ENCODE measurements around the gene SRPK3.
"Not testable (repeated sequence)": the region's sequence is repeated elsewhere in the genome, so short reads cannot be mapped to it uniquely, and the experiment has no call there.

SRPK3 gene

DNA sequence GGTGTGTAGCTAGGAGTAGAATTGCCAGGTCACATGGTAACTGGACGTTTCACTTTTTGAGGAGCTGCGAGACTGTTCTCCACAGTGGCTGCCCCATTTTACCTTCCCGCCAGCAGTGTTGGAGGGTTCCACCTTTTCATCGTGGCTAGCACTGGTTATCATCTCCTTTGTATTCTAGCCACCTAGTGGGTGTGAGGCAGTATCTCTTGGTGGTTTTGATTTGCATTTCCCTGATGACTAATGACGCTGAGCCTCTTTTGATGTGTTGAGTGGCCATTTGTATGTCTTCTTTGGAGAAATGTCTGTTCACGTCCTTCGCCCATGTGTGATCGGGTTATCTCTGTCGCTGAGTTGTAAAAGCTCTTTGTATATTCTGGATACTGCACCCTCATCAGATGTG lies 45.6 kb upstream of the SRPK3 start:
- Histone ChIP-seq H3K4me3 (no peak overlapping the region), H3K4me2 (peak overlapping the region; percentile 17 to 66 (median 57)), H3K27me3 (peaks cover 0 to 85% (median 64%) of the 10 kb centered on the region in 11 experiments; a peak in 19 of 22 replicates), H3K9me3 (replicated peaks in 1 of 11) (peaks cover 20 to 55% (median 44%) of the 10 kb centered on the region in 11 experiments), H3K36me3 (peaks cover 13 to 68% (median 28%) of the 10 kb centered on the region in 11 experiments), H4K20me1 (peaks cover 7 to 79% (median 33%) of the 10 kb centered on the region in 11 experiments; a peak in 20 of 22 replicates), H3K4me1 (peaks cover 46 to 86% (median 61%) of the 10 kb centered on the region in 10 experiments), H3K27ac (no peak overlapping the region), H3K9ac (no peak overlapping the region)
- no peak for TF ChIP-seq Cebpa-rat (IDR thresholded peaks at IDR 0.05)

DNA sequence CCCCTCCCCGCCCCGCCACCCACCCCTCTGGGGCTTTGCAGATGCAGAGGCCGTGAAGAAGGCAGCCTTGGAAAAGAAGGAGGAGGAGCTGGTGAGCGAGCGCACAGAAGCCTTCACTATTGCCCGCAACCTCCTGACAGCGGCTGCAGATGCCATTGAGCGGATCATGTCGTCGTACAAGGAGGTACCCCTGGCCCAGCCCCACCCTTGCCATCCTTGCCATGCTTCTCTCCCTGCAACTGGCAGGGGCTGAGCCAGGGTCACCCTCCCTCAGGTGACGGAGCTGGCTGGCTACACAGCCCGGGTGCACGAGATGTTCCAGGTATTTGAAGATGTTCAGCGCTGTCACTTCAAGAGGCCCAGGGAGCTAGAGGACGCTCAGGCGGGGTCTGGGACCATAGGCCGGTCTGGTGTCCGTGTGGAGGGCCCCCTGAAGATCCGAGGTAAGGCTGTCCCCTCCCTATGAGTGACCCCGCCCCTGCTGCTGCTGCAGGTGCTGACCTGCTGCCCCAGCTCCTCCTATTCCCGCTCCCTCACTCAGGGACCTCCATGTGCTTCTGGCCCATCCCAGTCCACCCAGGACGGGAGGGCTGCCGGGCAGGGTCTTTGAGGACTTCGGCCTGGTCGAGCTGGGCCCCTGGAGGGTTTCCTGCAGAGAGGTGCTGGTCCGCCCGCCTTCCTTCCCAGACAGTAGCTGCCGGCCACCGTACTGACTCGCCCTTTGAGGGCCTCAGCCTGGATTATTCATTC lies 44.6 kb upstream of the SRPK3 start:
- peak overlapping the region in 1 of 11 experiments; percentile 44; a peak in 1 of 22 replicates for H3K9ac ChIP-seq
- H3K36me3 ChIP-seq = peaks cover 3 to 66% (median 19%) of the 10 kb centered on the region in 11 experiments; a peak in 17 of 22 replicates
- peaks cover 4 to 91% (median 61%) of the 10 kb centered on the region in 11 experiments; a peak in 20 of 22 replicates for H3K27me3 ChIP-seq
- H3K4me2 ChIP-seq = peak overlapping the region in 10 of 11 experiments; percentile 36 to 65 (median 56); a peak in 18 of 22 replicates
- H3K4me3 ChIP-seq = no peak overlapping the region
- TF ChIP-seq Cebpa-rat (IDR thresholded peaks at IDR 0.05) = no peak
- no peak overlapping the region for H3K27ac ChIP-seq
- H3K4me1 ChIP-seq = peaks cover 36 to 86% (median 66%) of the 10 kb centered on the region in 10 experiments
- peaks cover 12 to 88% (median 42%) of the 10 kb centered on the region in 11 experiments; a peak in 20 of 22 replicates for H4K20me1 ChIP-seq
- H3K9me3 ChIP-seq (replicated peaks in 1 of 11) = peaks cover 13 to 46% (median 35%) of the 10 kb centered on the region in 11 experiments

DNA sequence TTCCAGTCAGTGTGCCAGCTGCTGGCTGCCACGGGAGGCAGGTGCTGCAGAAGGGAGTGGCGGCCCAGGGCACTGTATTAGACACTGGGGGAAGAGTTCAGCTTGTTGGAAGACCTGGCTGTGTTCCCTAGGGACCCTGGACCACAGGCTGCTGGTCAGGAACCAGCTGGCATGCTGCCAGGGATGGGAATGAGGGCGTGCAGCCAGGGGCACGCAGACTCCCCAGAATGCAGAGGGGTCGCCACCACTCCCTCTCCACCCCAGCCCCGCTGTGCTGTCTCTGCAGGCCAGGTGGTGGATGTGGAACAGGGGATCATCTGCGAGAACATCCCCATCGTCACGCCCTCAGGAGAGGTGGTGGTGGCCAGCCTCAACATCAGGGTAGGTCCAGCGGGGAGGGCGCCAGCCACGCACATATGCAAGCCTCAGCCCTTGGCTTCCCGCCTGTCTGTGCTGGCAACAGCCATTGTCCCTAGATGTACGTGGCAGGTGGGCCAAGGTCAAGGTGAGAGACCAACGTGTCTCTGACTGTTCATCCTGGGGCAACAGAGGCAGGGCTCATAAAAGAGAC lies 43.9 kb upstream of the SRPK3 start:
- Histone ChIP-seq H3K9me3 (replicated peaks in 1 of 11) (peaks cover 5 to 40% (median 27%) of the 10 kb centered on the region in 11 experiments; a peak in 21 of 22 replicates), H3K9ac (peak overlapping the region in 1 of 11 experiments; percentile 44; a peak in 1 of 22 replicates), H4K20me1 (peaks cover 12 to 92% (median 46%) of the 10 kb centered on the region in 11 experiments; a peak in 20 of 22 replicates), H3K27ac (no peak overlapping the region), H3K27me3 (peaks cover 9 to 91% (median 60%) of the 10 kb centered on the region in 11 experiments; a peak in 20 of 22 replicates), H3K4me2 (peak overlapping the region in 7 of 11 experiments; percentile 46 to 65 (median 59); a peak in 11 of 22 replicates), H3K4me3 (no peak overlapping the region), H3K36me3 (peaks cover 0 to 66% (median 13%) of the 10 kb centered on the region in 11 experiments; a peak in 15 of 22 replicates), H3K4me1 (peaks cover 30 to 83% (median 65%) of the 10 kb centered on the region in 10 experiments)
- TF ChIP-seq Cebpa-rat (IDR thresholded peaks at IDR 0.05) = no peak

DNA sequence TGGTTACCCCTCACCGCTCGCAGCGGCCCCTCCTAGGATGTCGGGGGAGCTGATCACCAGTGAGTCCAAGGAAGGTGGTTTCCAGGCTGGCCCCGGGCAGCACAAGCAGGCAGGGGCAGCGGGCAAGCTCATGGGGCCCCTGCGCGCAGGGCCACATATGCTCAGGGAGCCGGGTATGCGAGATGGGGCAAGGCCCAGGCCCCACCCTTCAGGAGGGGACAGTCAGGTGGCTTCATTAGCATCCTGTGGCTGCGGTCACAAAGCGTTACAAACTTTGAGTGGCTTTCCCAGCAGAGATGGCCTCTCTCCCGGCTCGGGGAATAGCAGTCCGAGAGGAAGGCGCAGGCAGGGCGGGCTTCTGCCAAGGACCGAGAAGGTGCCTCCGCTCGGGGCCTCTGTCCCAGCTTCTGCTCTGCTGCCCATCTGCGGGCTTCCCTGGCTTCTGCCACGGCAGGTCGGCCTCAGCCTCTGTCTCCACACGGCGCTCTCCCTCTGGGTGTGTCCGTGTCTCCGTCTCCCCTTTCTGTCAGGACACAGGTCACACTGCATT lies 42.7 kb upstream of the SRPK3 start:
- Histone ChIP-seq H3K9ac (no peak overlapping the region), H3K27ac (no peak overlapping the region), H3K4me2 (no peak overlapping the region), H4K20me1 (peaks cover 12 to 91% (median 51%) of the 10 kb centered on the region in 11 experiments; a peak in 20 of 22 replicates), H3K4me1 (peaks cover 27 to 82% (median 70%) of the 10 kb centered on the region in 10 experiments), H3K4me3 (no peak overlapping the region), H3K36me3 (peaks cover 0 to 64% (median 13%) of the 10 kb centered on the region in 11 experiments; a peak in 14 of 22 replicates), H3K27me3 (peaks cover 9 to 87% (median 53%) of the 10 kb centered on the region in 11 experiments; a peak in 20 of 22 replicates), H3K9me3 (replicated peaks in 1 of 11) (peaks cover 0 to 33% (median 19%) of the 10 kb centered on the region in 11 experiments; a peak in 14 of 22 replicates)
- no peak for TF ChIP-seq Cebpa-rat (IDR thresholded peaks at IDR 0.05)

DNA sequence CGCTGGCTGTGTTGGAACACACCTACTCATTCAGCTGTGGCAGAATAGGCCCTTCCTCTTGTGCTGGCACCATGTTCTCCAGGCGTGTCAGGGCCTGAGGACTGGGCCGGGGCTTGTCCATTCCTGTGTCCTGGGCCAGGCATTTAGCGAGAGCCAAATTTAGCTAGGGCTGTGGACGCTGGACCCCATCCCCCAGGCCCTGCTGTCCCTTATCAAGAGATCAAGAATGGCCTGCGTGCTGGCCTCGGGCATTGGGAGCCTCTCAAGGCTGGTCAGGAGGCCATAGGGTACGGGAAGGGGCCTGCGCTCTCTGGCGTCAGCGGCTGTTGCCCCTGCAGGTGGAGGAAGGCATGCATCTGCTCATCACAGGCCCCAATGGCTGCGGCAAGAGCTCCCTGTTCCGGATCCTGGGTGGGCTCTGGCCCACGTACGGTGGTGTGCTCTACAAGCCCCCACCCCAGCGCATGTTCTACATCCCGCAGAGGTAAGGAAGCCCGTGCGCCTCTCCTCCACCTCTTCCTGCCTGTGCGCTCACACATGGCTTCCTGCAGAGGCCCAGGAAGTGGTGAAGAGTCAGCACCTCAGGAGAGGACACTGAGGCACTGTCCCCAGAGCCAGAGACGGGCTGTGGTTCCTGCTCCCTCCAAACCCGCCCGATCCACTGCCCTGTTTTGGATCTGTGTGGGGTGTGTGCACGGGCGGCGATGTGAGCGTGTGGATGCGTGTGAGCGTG lies 40.9 kb upstream of the SRPK3 start:
- H3K9ac ChIP-seq = 0 out of 22 replicates have a peak overlapping the region, but pooled peaks of 1 of the 11 experiments have one; percentile 10
- no peak overlapping the region for H3K4me3 ChIP-seq
- H3K36me3 ChIP-seq = peaks cover 0 to 46% (median 8%) of the 10 kb centered on the region in 11 experiments; a peak in 12 of 22 replicates
- peaks cover 35 to 92% (median 79%) of the 10 kb centered on the region in 10 experiments for H3K4me1 ChIP-seq
- peak overlapping the region in 9 of 11 experiments; percentile 59 to 79 (median 68); a peak in 18 of 22 replicates for H3K4me2 ChIP-seq
- no peak overlapping the region for H3K27ac ChIP-seq
- peaks cover 12 to 92% (median 36%) of the 10 kb centered on the region in 11 experiments; a peak in 20 of 22 replicates for H4K20me1 ChIP-seq
- TF ChIP-seq Cebpa-rat (IDR thresholded peaks at IDR 0.05) = no peak
- H3K9me3 ChIP-seq (replicated peaks in 1 of 11) = peaks cover 0 to 18% (median 4%) of the 10 kb centered on the region in 11 experiments; a peak in 11 of 22 replicates
- H3K27me3 ChIP-seq = peaks cover 9 to 81% (median 53%) of the 10 kb centered on the region in 11 experiments; a peak in 20 of 22 replicates

DNA sequence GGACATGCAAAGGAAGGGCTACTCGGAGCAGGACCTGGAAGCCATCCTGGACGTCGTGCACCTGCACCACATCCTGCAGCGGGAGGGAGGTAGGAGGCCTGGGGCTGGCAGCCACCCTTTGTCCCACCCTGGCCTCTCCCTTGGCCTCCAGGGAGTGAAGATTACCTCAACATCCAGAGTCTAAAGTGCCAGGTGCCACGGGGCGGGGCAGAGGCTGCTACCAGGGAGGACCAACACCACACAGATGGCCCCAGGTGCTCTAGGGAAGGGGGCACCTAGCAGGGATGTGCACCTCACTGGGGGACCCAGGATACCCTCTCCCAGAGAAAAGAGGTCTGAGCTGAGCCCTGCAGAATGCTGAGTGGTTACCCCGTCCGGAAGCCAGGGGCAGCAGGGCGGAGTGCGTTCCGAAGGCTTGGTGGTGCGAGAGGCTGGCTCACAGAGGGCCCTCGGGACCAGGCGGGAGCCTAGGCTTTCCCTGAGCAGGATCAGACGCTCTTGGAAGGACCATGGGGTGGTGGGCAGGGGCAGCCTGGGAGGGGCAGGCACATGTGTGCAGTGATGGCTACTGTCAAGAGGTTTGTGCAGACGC lies 40.1 kb upstream of the SRPK3 start:
- Histone ChIP-seq H3K9me3 (replicated peaks in 1 of 11) (peaks cover 0 to 10% (median 0%) of the 10 kb centered on the region in 11 experiments; a peak in 5 of 22 replicates), H3K4me3 (no peak overlapping the region), H3K4me2 (peak overlapping the region in 9 of 11 experiments; percentile 59 to 79 (median 68); a peak in 17 of 22 replicates), H4K20me1 (peaks cover 12 to 84% (median 35%) of the 10 kb centered on the region in 11 experiments; a peak in 20 of 22 replicates), H3K27ac (no peak overlapping the region), H3K9ac (no peak overlapping the region), H3K27me3 (peaks cover 9 to 73% (median 45%) of the 10 kb centered on the region in 11 experiments; a peak in 20 of 22 replicates), H3K4me1 (peaks cover 27 to 88% (median 71%) of the 10 kb centered on the region in 10 experiments), H3K36me3 (peaks cover 0 to 46% (median 8%) of the 10 kb centered on the region in 11 experiments; a peak in 12 of 22 replicates)
- no peak for TF ChIP-seq Cebpa-rat (IDR thresholded peaks at IDR 0.05)

DNA sequence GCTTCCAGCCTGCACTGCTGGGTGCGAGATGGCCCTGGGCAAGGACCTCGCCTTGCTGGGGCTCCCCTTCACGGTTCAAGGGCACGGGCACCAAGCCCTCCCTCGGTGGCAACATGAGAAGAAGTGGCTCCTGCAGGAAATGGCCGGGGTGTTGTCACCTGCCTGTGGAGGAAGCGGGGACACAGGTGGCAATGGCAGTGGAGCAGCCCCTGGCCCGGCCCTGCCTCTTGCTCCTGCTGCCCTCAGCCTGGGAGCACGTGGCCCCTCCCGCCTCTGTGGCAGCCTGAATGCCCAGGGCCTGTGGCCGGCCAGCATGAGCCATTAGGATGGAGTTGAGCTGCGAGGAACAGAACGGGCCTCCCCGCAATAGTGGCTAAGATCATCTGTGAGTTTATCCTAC lies 39.4 kb upstream of the SRPK3 start:
- no peak overlapping the region for H3K9ac ChIP-seq
- peak overlapping the region in 6 of 11 experiments; percentile 7 to 69 (median 62); a peak in 8 of 22 replicates for H3K4me2 ChIP-seq
- no peak for TF ChIP-seq Cebpa-rat (IDR thresholded peaks at IDR 0.05)
- H3K9me3 ChIP-seq (replicated peaks in 1 of 11) = peaks cover 0 to 9% (median 0%) of the 10 kb centered on the region in 11 experiments; a peak in 5 of 22 replicates
- peaks cover 9 to 69% (median 40%) of the 10 kb centered on the region in 11 experiments; a peak in 20 of 22 replicates for H3K27me3 ChIP-seq
- H3K4me3 ChIP-seq = no peak overlapping the region
- peaks cover 26 to 82% (median 64%) of the 10 kb centered on the region in 10 experiments for H3K4me1 ChIP-seq
- H4K20me1 ChIP-seq = peaks cover 5 to 77% (median 31%) of the 10 kb centered on the region in 11 experiments; a peak in 20 of 22 replicates
- H3K36me3 ChIP-seq = peaks cover 0 to 41% (median 7%) of the 10 kb centered on the region in 11 experiments; a peak in 12 of 22 replicates
- no peak overlapping the region for H3K27ac ChIP-seq

DNA sequence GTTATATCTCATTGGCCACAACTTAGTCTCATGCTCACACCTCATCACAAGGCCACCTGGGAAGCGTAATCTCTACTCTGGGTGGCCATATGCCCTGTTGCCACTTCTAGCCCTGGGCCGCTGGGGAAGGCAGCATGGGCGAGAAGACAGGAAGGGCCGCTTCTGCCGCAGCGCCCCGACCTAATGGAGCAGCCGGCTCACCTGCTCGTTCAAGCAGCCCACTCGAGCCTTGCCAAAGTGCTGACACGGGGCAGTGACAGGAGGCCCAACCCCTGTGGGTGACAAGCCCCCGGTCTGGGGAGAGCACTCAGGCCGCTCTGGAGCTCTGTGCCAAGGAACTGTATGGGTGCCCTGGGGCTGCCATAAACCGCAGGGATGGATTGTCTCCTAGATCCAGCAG lies 38.7 kb upstream of the SRPK3 start:
- H3K9me3 ChIP-seq (replicated peaks in 1 of 11); H3K9ac ChIP-seq; H3K4me3 ChIP-seq; H3K27ac ChIP-seq: not testable (repeated sequence)
- Histone ChIP-seq H3K4me2 (peak overlapping the region in 8 of 11 experiments; percentile 16 to 73 (median 68); a peak in 12 of 22 replicates), H3K36me3 (peaks cover 0 to 35% (median 2%) of the 10 kb centered on the region in 11 experiments; a peak in 11 of 22 replicates), H3K4me1 (peaks cover 26 to 76% (median 58%) of the 10 kb centered on the region in 10 experiments), H3K27me3 (peaks cover 9 to 67% (median 34%) of the 10 kb centered on the region in 11 experiments; a peak in 19 of 22 replicates), H4K20me1 (peaks cover 0 to 70% (median 24%) of the 10 kb centered on the region in 11 experiments; a peak in 17 of 22 replicates)

DNA sequence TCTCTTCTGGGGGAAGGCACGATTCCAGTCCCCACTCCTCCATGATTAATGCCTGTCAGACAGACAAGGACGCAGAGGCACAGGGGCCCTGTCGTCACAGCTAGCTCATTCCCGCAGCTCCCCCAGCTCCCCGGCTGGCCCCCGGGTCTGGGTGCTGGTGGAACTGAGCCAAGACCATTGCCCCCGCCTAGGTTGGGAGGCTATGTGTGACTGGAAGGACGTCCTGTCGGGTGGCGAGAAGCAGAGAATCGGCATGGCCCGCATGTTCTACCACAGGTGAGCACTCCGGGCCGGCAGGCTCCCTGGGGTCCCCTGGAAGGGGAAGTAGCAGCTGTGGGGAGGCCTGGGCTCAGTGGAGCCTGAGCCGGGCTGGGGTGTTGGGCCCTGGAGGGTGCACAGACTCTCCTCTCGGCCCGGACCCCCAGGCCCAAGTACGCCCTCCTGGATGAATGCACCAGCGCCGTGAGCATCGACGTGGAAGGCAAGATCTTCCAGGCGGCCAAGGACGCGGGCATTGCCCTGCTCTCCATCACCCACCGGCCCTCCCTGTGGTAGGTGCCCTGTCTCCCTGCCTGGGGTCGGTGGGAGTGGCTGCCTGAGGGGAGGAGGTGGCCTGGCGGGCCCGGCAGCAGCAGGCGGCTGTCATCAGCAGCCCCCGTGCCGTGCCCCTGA lies 37.9 kb upstream of the SRPK3 start:
- 0 out of 22 replicates have a peak overlapping the region, but pooled peaks of 2 of the 11 experiments have one; percentile 8 to 13 for H3K9ac ChIP-seq
- H3K4me3 ChIP-seq; H3K9me3 ChIP-seq (replicated peaks in 1 of 11); H3K27ac ChIP-seq: not testable (repeated sequence)
- H4K20me1 ChIP-seq = peaks cover 0 to 62% (median 21%) of the 10 kb centered on the region in 11 experiments; a peak in 15 of 22 replicates
- peak overlapping the region; percentile 48 to 75 (median 67) for H3K4me2 ChIP-seq
- peaks cover 0 to 26% (median 0%) of the 10 kb centered on the region in 11 experiments; a peak in 4 of 22 replicates for H3K36me3 ChIP-seq
- peaks cover 26 to 67% (median 56%) of the 10 kb centered on the region in 10 experiments for H3K4me1 ChIP-seq
- peaks cover 9 to 66% (median 35%) of the 10 kb centered on the region in 11 experiments; a peak in 20 of 22 replicates for H3K27me3 ChIP-seq
